Transverse colon (tissue), 4 donors: ENCODE results near the gene UGT1A10. TPM values are rescaled to one million over a fixed set of nuclear protein-coding genes. Genes with fewer than 3 reads are reported as not detected.
A peak's percentile ranks its signal among the peaks of the same experiment; 100 is the strongest.

Experiments
- DNase-seq: peaks from one replicate; pipeline ENCODE4 v3.0.0-alpha.2; 2019
- H3K27ac ChIP-seq, 4 donors: fragments of 200-600 bp; sonication (generic); 2 replicates each; pipeline ENCODE4 v1.5.1; 2016 to 2018; ENCODE audit warnings: inconsistent platforms in 4 of 4
- H3K27me3 ChIP-seq: fragments of 200-600 bp; sonication (generic); 2 replicates; pipeline ENCODE4 v1.5.1; 2017; ENCODE audit warnings: inconsistent platforms
- H3K36me3 ChIP-seq, 4 donors: fragments of 200-600 bp; sonication (generic); 2 replicates each; pipeline ENCODE4 v1.5.1; 2017 to 2019; ENCODE audit warnings: inconsistent platforms in 4 of 4
- H3K4me1 ChIP-seq, 4 donors: fragments of 200-600 bp; sonication (generic); 2 replicates each; pipeline ENCODE4 v1.5.1; 2017 to 2020; ENCODE audit warnings: inconsistent platforms in 4 of 4
- H3K4me3 ChIP-seq, 4 donors: fragments of 200-600 bp; sonication (generic); 1 replicate in 1 of 4; 2 replicates in 3 of 4; pipeline versions ENCODE4 v1.5.1 to v1.6.1; 2017 to 2019; ENCODE audit warnings: inconsistent platforms in 4 of 4
- H3K9me3 ChIP-seq, 2 donors: fragments of 200-600 bp; sonication (generic); 2 replicates each; pipeline ENCODE4 v1.5.1; 2017 to 2019; ENCODE audit warnings: inconsistent platforms in 2 of 2
- CTCF ChIP-seq, 5 experiments: fragments of 200-600 bp in 3 of 5; fragments of 450-650 bp in 2 of 5; sonication (generic) in 3 of 5; IDR thresholded peaks; 1 replicate in 2 of 5; 2 replicates in 3 of 5; pipeline ENCODE4 v1.5.1; 2016 to 2017; ENCODE audit warnings: antibody characterized with exemption in 5 of 5, inconsistent platforms in 3 of 5, mild to moderate bottlenecking in 2 of 5, moderate library complexity in 1 of 5
- EP300 ChIP-seq: sonication (generic); formaldehyde crosslinking; IDR thresholded peaks from one replicate; pipeline ENCODE4 v1.6.1; 2017; ENCODE audit warnings: antibody characterized with exemption, low read depth
- POLR2A ChIP-seq: fragments of 450-650 bp; IDR thresholded peaks from one replicate; pipeline ENCODE4 v1.6.1; 2016; ENCODE audit warnings: antibody characterized with exemption, mild to moderate bottlenecking, moderate library complexity
- POLR2AphosphoS5 ChIP-seq, 3 donors: sonication (generic); formaldehyde crosslinking; IDR thresholded peaks; one replicate each; pipeline ENCODE4 v1.6.1; 2016; ENCODE audit warnings: antibody characterized with exemption in 3 of 3
- WGBS, 2 donors: methylation state at CpG; one replicate each; pipeline ENCODE4 v1.1.5; 2018; ENCODE audit warnings: low coverage in 1 of 2; 5-methylcytosine and 5-hydroxymethylcytosine counted together
- in situ Hi-C, 4 donors: fragments of 200-750 bp; cut with MboI; loops; one replicate each; pipeline versions ENCODE4 v1.15.0 to v1.15.1; 2017; ENCODE audit warnings: low sequenced_read_pairs in 3 of 4, low pct_ligation_motif_present in 1 of 4, low pct_unique_long_range_greater_than_20kb in 1 of 4
- intact Hi-C: fragments of 100-400 bp; cut with DNase I; formaldehyde crosslinking; loops from one replicate; pipeline ENCODE4 v1.15.1; 2023; ENCODE audit warnings: low total_unique reads
- total RNA-seq, 4 donors: library from RNA; depleted of rRNA; stranded (reverse); fragments of >200 nt; gene quantifications; one replicate each; pipeline ENCODE4 v1.1.0, GENCODE V29; 2016

UGT1A10 gene
- total RNA-seq, 4 donors from 2014 or later, result 54.2 to 87.5 (median 54.9) TPM

- in situ Hi-C loops (no loop called here), intact Hi-C loops (no loop called here)
- Histone ChIP-seq H3K27ac (no peak within 1 kb of the TSS), H3K4me1 (peaks cover 0 to 13% (median 6%) of the 10 kb centered on the region in 4 donors), H3K9me3 (no peaks in the 10 kb centered on the region), H3K4me3 (no peak within 1 kb of the TSS), H3K27me3 (no peaks in the 10 kb centered on the region), H3K36me3 (no peaks in the 10 kb centered on the region)
- DNase-seq, result no peak
- 76 to 88% methylated on average over 3 to 5 of the region's 5 CpGs for WGBS, 2 donors
- TF ChIP-seq POLR2AphosphoS5 (IDR thresholded peaks at IDR 0.05), result no peak
- TF ChIP-seq POLR2A, result no peak
- TF ChIP-seq CTCF (IDR thresholded peaks at IDR 0.05), result no peak
- TF ChIP-seq EP300, result no peak
Measured at GRCh38 chr2:233681521-233682099, 45.4 kb downstream of the UGT1A10 start, which contains the start of gene UGT1A7. Gene UGT1A7 (plus strand): TSS chr2:233681901. CDS start chr2:233681938, 37 bp downstream.

GRCh38 chr2:233684640-233685039 is 48.4 kb downstream of the UGT1A10 start:
- no peaks in the 10 kb centered on the region for H3K9me3 ChIP-seq
- in situ Hi-C loops, result no loop called here
- 44 to 73% methylated on average over 1 of the region's 1 CpG for WGBS, 2 donors

GRCh38 chr2:233686928-233687327 is 50.7 kb downstream of the UGT1A10 start:
- peaks cover 0 to 43% (median 28%) of the 10 kb centered on the region in 4 donors for H3K4me1 ChIP-seq
- intact Hi-C loops, result no loop called here
- no peaks in the 10 kb centered on the region for H3K27me3 ChIP-seq
- WGBS, 2 donors, result 87 to 90% methylated on average over 5 of the region's 5 CpGs
- H3K27ac ChIP-seq, result no peak overlapping the region
- TF ChIP-seq CTCF (IDR thresholded peaks at IDR 0.05), result no peak
- no peak for TF ChIP-seq POLR2A
- TF ChIP-seq EP300, result no peak
- no peak for TF ChIP-seq POLR2AphosphoS5 (IDR thresholded peaks at IDR 0.05)
- H3K4me3 ChIP-seq, result no peak overlapping the region
- H3K36me3 ChIP-seq, result no peaks in the 10 kb centered on the region
- no peak for DNase-seq
- no peaks in the 10 kb centered on the region for H3K9me3 ChIP-seq
- in situ Hi-C loops, result no loop called here

More at GRCh38 chr2:233684640-233685039, 48.4 kb downstream of the UGT1A10 start:
- no peak for DNase-seq
- Histone ChIP-seq H3K27me3 (no peaks in the 10 kb centered on the region), H3K36me3 (no peaks in the 10 kb centered on the region), H3K4me3 (no peak overlapping the region), H3K27ac (peak overlapping the region in 2 of 4 donors; percentile 41 to 51), H3K4me1 (peaks cover 0 to 29% (median 14%) of the 10 kb centered on the region in 4 donors)
- intact Hi-C loops, result no loop called here
- no peak for TF ChIP-seq CTCF (IDR thresholded peaks at IDR 0.05)
- TF ChIP-seq POLR2AphosphoS5 (IDR thresholded peaks at IDR 0.05), result peak in 1 of 3 donors; percentile 47

- TF ChIP-seq POLR2AphosphoS5 (IDR thresholded peaks at IDR 0.05) (no peak), POLR2A (no peak), EP300 (no peak), CTCF (IDR thresholded peaks at IDR 0.05) (no peak)
- no peaks in the 10 kb centered on the region for H3K9me3 ChIP-seq
- H3K4me3 ChIP-seq, result no peak overlapping the region
- WGBS, 2 donors, result 52 to 73% methylated on average over 2 to 5 of the region's 5 CpGs
- in situ Hi-C loops, result no loop called here
- no peaks in the 10 kb centered on the region for H3K27me3 ChIP-seq
- H3K36me3 ChIP-seq, result no peaks in the 10 kb centered on the region
- H3K4me1 ChIP-seq, result peaks cover 0 to 45% (median 35%) of the 10 kb centered on the region in 4 donors
- no peak for DNase-seq
- intact Hi-C loops, result no loop called here
- H3K27ac ChIP-seq, result no peak overlapping the region
Measured at GRCh38 chr2:233688341-233688740, 52.1 kb downstream of the UGT1A10 start.
